HG02884 (cell line): ENCODE measurements around the gene ANKH.

Source experiments
- ATAC-seq: cut with Tn5 transposase; IDR thresholded peaks from one replicate; pipeline ENCODE4 v1.9.1; 2021; ENCODE audit warnings: mild to moderate bottlenecking, moderate library complexity; ENCODE audit not compliant: unreplicated experiment

The ANKH gene

GRCh38 chr5:14767053-14767452 is 104.5 kb downstream of the ANKH start:
- no peak for ATAC-seq

- ATAC-seq: no peak
Measured at GRCh38 chr5:14766584-14766983, 105.0 kb downstream of the ANKH start.

GRCh38 chr5:14765587-14765986 is 106.0 kb downstream of the ANKH start:
- no peak for ATAC-seq

GRCh38 chr5:14762549-14763216 is 108.9 kb downstream of the ANKH start:
- ATAC-seq: peak; percentile 59

GRCh38 chr5:14760548-14761002 is 111.0 kb downstream of the ANKH start:
- no peak for ATAC-seq

GRCh38 chr5:14759744-14760547 is 111.6 kb downstream of the ANKH start:
- ATAC-seq: no peak

GRCh38 chr5:14757850-14758249 is 113.7 kb downstream of the ANKH start:
- no peak for ATAC-seq

GRCh38 chr5:14756478-14756877 is 115.1 kb downstream of the ANKH start:
- ATAC-seq: no peak

- no peak for ATAC-seq
Measured at GRCh38 chr5:14753947-14754346, 117.6 kb downstream of the ANKH start.

- no peak for ATAC-seq
Measured at GRCh38 chr5:14753292-14753691, 118.3 kb downstream of the ANKH start.

- ATAC-seq: no peak
Measured at GRCh38 chr5:14752497-14753071, 119.0 kb downstream of the ANKH start.

GRCh38 chr5:14750712-14751111 is 120.9 kb downstream of the ANKH start:
- no peak for ATAC-seq

- no peak for ATAC-seq
Measured at GRCh38 chr5:14749579-14750101, 121.9 kb downstream of the ANKH start.

- ATAC-seq: no peak
Measured at GRCh38 chr5:14748180-14748900, 123.2 kb downstream of the ANKH start.

GRCh38 chr5:14745753-14746152 is 125.8 kb downstream of the ANKH start:
- ATAC-seq: no peak

GRCh38 chr5:14745188-14745563 is 126.4 kb downstream of the ANKH start:
- ATAC-seq: no peak

GRCh38 chr5:14744296-14745187 is 127.0 kb downstream of the ANKH start:
- ATAC-seq: peak; percentile 51

- ATAC-seq: peak; percentile 22
Measured at GRCh38 chr5:14743601-14744295, 127.8 kb downstream of the ANKH start.

- ATAC-seq: no peak
Measured at GRCh38 chr5:14742498-14742897, 129.1 kb downstream of the ANKH start.
